Neuronal stem cell (in vitro differentiated cells): ENCODE measurements around the gene KMT2B.
A peak's percentile ranks its signal among the peaks of the same experiment; 100 is the strongest.

Experiments
- DNase-seq: peaks from one replicate; pipeline ENCODE4 v3.0.0-alpha.2; 2013; ENCODE audit warnings: low spot score
- H2AFZ ChIP-seq: one replicate; pipeline ENCODE4 v1.6.1; 2013; ENCODE audit warnings: mild to moderate bottlenecking, low read length, inconsistent platforms
- H2AK5ac ChIP-seq: 2 replicates; pipeline ENCODE4 v1.6.1; 2013; ENCODE audit warnings: low read depth, mild to moderate bottlenecking, inconsistent platforms, low read length, moderate library complexity, mixed read lengths
- H2BK120ac ChIP-seq: 2 replicates; pipeline ENCODE4 v1.6.1; 2013; ENCODE audit warnings: low read depth, mild to moderate bottlenecking, inconsistent platforms, low read length, moderate library complexity, mixed read lengths
- H2BK12ac ChIP-seq: one replicate; pipeline ENCODE4 v1.6.1; 2013; ENCODE audit warnings: low read length, inconsistent platforms
- H2BK15ac ChIP-seq: 2 replicates; pipeline ENCODE4 v1.6.1; 2013; ENCODE audit warnings: mild to moderate bottlenecking, low read length, inconsistent platforms, mixed read lengths
- H2BK5ac ChIP-seq: one replicate; pipeline ENCODE4 v1.6.1; 2013; ENCODE audit warnings: inconsistent platforms, mild to moderate bottlenecking, low read length, moderate library complexity
- H3K14ac ChIP-seq: one replicate; pipeline ENCODE4 v1.6.1; 2013; ENCODE audit warnings: low read length, inconsistent platforms
- H3K18ac ChIP-seq: 2 replicates; pipeline ENCODE4 v1.6.1; 2013; ENCODE audit warnings: low read length, inconsistent platforms
- H3K23ac ChIP-seq: 2 replicates; pipeline ENCODE4 v1.6.1; 2013; ENCODE audit warnings: low read depth, mild to moderate bottlenecking, mixed read lengths, low read length, inconsistent platforms; ENCODE audit not compliant: poor library complexity
- H3K27ac ChIP-seq: replicated peaks from 3 replicates; pipeline ENCODE4 v1.5.1; 2013; ENCODE audit warnings: low read length, inconsistent platforms
- H3K27me3 ChIP-seq, 3 experiments: 2 replicates each; pipeline ENCODE4 v1.6.1; 2013; ENCODE audit warnings: low read length in 3 of 3, mild to moderate bottlenecking in 2 of 3, inconsistent platforms in 1 of 3, low read depth in 1 of 3, mixed read lengths in 1 of 3, moderate library complexity in 1 of 3; ENCODE audit not compliant: control insufficient read depth in 3 of 3, insufficient read depth in 3 of 3
- H3K36me3 ChIP-seq, 2 donors: replicated peaks in 1 of 2; 2 replicates each; pipeline ENCODE4 v1.6.1; 2013; ENCODE audit warnings: low read length in 2 of 2; ENCODE audit not compliant: control insufficient read depth in 2 of 2, insufficient read depth in 2 of 2
- H3K4ac ChIP-seq: 2 replicates; pipeline ENCODE4 v1.6.1; 2013; ENCODE audit warnings: inconsistent platforms, mild to moderate bottlenecking, low read length, moderate library complexity
- H3K4me1 ChIP-seq, 2 donors: 1 replicate in 1 of 2; 2 replicates in 1 of 2; pipeline ENCODE4 v1.6.1; 2013; ENCODE audit warnings: low read length in 2 of 2, low read depth in 1 of 2; ENCODE audit not compliant: control insufficient read depth in 2 of 2, insufficient read depth in 1 of 2
- H3K4me2 ChIP-seq: one replicate; pipeline ENCODE4 v1.6.1; 2013; ENCODE audit warnings: mild to moderate bottlenecking, low read length, inconsistent platforms; ENCODE audit not compliant: insufficient read depth, poor library complexity, severe bottlenecking
- H3K4me3 ChIP-seq, 2 donors: 2 replicates each; pipeline ENCODE4 v1.5.1; 2013; ENCODE audit warnings: low read length in 2 of 2, mild to moderate bottlenecking in 2 of 2, inconsistent platforms in 1 of 2, moderate library complexity in 1 of 2
- H3K79me1 ChIP-seq: one replicate; pipeline ENCODE4 v1.6.1; 2013; ENCODE audit warnings: low read depth, mild to moderate bottlenecking, inconsistent platforms, low read length, moderate library complexity
- H3K9ac ChIP-seq: one replicate; pipeline ENCODE4 v1.6.1; 2013; ENCODE audit warnings: mild to moderate bottlenecking, low read depth, low read length, inconsistent platforms; ENCODE audit not compliant: poor library complexity
- H3K9me3 ChIP-seq, 2 donors: replicated peaks in 1 of 2; 2 replicates each; pipeline versions ENCODE3 to v1.6.1; 2013; ENCODE audit warnings: low read length in 2 of 2, mild to moderate bottlenecking in 2 of 2, inconsistent platforms in 1 of 2, low read depth in 1 of 2, mixed read lengths in 1 of 2, moderate library complexity in 1 of 2; ENCODE audit not compliant: control insufficient read depth in 2 of 2, insufficient read depth in 1 of 2
- H4K8ac ChIP-seq: one replicate; pipeline ENCODE4 v1.6.1; 2013; ENCODE audit warnings: low read depth, mild to moderate bottlenecking, inconsistent platforms, low read length, moderate library complexity
- H4K91ac ChIP-seq: one replicate; pipeline ENCODE4 v1.6.1; 2013; ENCODE audit warnings: low read length, low read depth, mild to moderate bottlenecking, inconsistent platforms; ENCODE audit not compliant: poor library complexity
- WGBS, 2 donors: extraction: QIAGEN DNeasy Blood & Tissue Kit; methylation state at CpG; one replicate each; pipeline ENCODE4 v1.1.7; 2013; ENCODE audit warnings: missing lambda C conversion rate in 2 of 2, mixed read lengths in 1 of 2; ENCODE audit not compliant: insufficient read length in 2 of 2, insufficient replicate concordance in 1 of 2; ENCODE audit errors: extremely low coverage in 2 of 2; 5-methylcytosine and 5-hydroxymethylcytosine counted together

KMT2B gene

DNA sequence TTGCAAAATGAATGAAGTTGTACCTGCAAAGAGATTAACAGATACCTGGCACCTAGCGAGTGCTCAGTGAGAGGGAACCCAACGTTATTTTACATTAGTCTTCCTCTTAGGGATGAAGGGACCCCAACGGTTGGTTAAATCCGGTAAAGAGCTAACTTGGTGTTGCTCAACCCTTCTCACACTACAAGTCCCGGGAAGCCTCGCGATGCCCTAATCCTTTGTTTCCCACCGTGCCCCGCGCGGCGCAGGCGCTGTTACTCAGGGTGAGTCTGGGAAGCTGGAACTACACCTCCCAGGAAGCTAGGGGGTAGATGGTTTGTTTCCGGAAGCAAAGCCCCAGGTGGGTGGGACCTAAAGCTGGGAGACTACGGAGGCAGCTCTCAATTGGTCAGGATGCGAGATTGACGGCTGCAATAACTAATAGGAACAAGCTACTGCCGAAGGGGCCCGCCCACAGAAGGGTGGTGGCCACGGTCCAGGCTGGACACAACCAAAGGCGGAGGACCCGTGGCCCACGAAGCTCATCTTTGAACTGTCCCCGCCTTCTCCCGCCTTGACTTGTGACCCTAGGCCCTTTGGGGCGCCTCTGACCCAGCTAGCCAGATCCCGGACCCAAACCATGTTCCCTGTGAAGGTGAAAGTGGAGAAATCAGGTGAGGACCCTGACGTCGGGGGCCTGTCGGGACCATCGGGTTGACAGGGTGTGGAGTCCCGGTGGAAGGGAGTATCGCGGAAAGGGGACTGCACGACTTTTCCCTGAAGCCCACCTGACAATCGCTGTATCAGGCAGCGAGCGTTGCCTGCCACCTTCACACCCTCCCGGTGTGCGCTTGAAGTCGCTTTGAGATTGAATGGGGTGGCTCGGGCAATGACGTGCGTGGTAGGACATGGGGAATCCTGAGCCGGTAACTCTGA lies 30.6 kb downstream of the KMT2B start, which contains the start of gene LIN37:
Gene LIN37 (plus strand): TSS at position 471 of the 915 bp plus-strand sequence. CDS start 149 bp downstream, at position 620.
- H3K27ac ChIP-seq = no peak within 1 kb of the TSS

DNA sequence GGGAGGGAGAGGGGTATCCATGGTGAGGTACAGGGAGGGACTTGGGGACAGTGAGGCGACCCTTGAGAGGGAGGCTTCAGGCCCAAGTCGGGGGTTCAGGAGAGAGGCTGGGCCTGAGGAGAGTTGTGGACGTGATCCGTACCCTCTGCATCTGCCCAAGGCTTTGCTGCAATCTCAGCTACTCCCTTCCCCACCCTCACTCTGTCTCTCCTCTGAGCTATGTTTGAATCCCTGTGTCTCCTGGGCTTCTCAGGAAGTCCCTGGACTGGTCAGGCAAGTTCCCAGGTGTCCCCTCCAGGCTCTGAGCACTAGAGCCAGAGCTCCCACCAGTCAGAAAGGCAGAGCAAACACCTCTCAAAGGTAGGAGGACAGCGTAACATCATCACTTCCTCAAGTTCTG lies 32.4 kb downstream of the KMT2B start:
- H3K4me1 ChIP-seq = peaks cover 8% of the 10 kb centered on the region in 2 donors
- H3K27me3 ChIP-seq = peaks cover 0 to 2% (median 0%) of the 10 kb centered on the region in 3 experiments
- no peak overlapping the region for H3K4me2 ChIP-seq
- H3K36me3 ChIP-seq = peaks cover 7 to 27% of the 10 kb centered on the region in 2 donors
- no peak overlapping the region for H2BK15ac ChIP-seq
- no peak overlapping the region for H2BK120ac ChIP-seq
- WGBS, 2 donors = no CpG with 5 or more reads among the region's 5 CpGs
- H3K4me3 ChIP-seq = peak overlapping the region in 1 of 2 donors; percentile 1
- H3K9me3 ChIP-seq = no peaks in the 10 kb centered on the region
- no peak overlapping the region for H4K8ac ChIP-seq
- no peak overlapping the region for H3K18ac ChIP-seq
- H3K14ac ChIP-seq = no peak overlapping the region
- H3K27ac ChIP-seq = no peak overlapping the region
- no peak overlapping the region for H3K9ac ChIP-seq
- no peak overlapping the region for H4K91ac ChIP-seq
- peak overlapping the region; percentile 27 for H2AK5ac ChIP-seq
- H3K4ac ChIP-seq = no peak overlapping the region
- H2BK5ac ChIP-seq = no peak overlapping the region
- H2BK12ac ChIP-seq = no peak overlapping the region
- DNase-seq = no peak
- H2AFZ ChIP-seq = no peak overlapping the region
- H3K79me1 ChIP-seq = peaks cover 7% of the 10 kb centered on the region
- no peak overlapping the region for H3K23ac ChIP-seq

More for the DNA sequence above, 30.6 kb downstream of the KMT2B start, which contains the start of gene LIN37:
- H3K23ac ChIP-seq = no peak within 1 kb of the TSS
- no peak within 1 kb of the TSS for H4K91ac ChIP-seq
- H2BK120ac ChIP-seq = no peak within 1 kb of the TSS
- peak within 1 kb of the TSS; percentile 83 for H2AFZ ChIP-seq
- H3K4me1 ChIP-seq = peaks cover 9 to 12% of the 10 kb centered on the region in 2 donors
- no peak within 1 kb of the TSS for H2BK5ac ChIP-seq
- H3K79me1 ChIP-seq = peaks cover 8% of the 10 kb centered on the region
- H2BK15ac ChIP-seq = no peak within 1 kb of the TSS
- peaks cover 3 to 16% of the 10 kb centered on the region in 2 donors for H3K36me3 ChIP-seq
- peak within 1 kb of the TSS; percentile 96 for H3K4me2 ChIP-seq
- H4K8ac ChIP-seq = no peak within 1 kb of the TSS
- H2BK12ac ChIP-seq = no peak within 1 kb of the TSS
- H2AK5ac ChIP-seq = no peak within 1 kb of the TSS
- WGBS, 2 donors = no CpG with 5 or more reads among the region's 45 CpGs
- H3K4me3 ChIP-seq = peak within 1 kb of the TSS; percentile 77 to 97
- no peak within 1 kb of the TSS for H3K4ac ChIP-seq
- peak within 1 kb of the TSS; percentile 89 for H3K9ac ChIP-seq
- no peaks in the 10 kb centered on the region for H3K27me3 ChIP-seq
- H3K14ac ChIP-seq = peak within 1 kb of the TSS; percentile 59
- H3K18ac ChIP-seq = no peak within 1 kb of the TSS
- no peaks in the 10 kb centered on the region for H3K9me3 ChIP-seq
- peak; percentile 99 for DNase-seq

DNA sequence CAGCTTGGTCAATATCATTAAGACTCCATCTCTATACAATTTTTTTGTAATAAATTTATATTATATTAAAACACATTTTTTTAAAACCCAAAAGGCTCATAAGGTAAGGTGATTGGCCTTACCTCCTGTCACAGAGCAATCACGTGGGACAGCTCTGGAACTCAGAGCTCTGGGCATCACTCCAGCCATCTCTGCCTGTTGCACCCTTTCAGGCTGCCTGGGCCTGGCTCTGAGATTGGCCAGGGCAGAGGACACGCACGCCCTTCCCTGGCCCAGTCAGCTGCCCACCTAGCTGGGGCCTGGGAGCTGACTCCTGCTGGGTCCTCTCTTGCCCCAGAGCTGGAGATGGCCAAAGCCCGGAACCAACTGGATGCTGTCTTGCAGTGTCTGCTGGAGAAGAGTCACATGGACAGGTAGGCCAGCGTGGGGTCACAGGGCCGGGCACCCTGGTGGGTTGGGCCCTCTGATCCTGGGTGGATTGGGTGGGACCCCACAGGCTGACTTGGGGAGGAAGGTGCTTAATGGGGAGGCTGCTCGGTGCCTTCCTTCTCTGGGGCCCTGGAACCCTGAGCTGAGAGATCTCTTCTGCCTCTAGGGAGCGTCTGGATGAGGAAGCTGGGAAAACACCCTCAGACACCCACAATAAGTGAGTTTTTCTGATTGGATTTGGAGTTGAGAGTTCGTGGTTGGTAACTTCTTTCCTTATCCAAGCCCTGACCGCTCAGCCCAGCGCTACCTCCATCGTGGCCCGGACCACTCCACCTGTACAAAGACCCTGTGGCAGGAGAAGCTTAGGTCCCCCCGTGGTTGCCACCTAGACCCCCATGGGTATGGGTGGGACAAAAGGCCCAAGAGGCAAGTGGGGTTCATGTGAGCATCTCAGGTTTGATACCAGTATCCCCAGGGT lies 34.3 kb downstream of the KMT2B start:
- H3K23ac ChIP-seq = no peak overlapping the region
- H3K79me1 ChIP-seq = peaks cover 6% of the 10 kb centered on the region
- H3K4me2 ChIP-seq = no peak overlapping the region
- H3K14ac ChIP-seq = no peak overlapping the region
- no CpG with 5 or more reads among the region's 14 CpGs for WGBS, 2 donors
- peaks cover 7 to 27% of the 10 kb centered on the region in 2 donors for H3K36me3 ChIP-seq
- H3K9me3 ChIP-seq = no peaks in the 10 kb centered on the region
- H2BK15ac ChIP-seq = no peak overlapping the region
- no peak overlapping the region for H3K4ac ChIP-seq
- no peak overlapping the region for H3K9ac ChIP-seq
- H4K8ac ChIP-seq = no peak overlapping the region
- no peak for DNase-seq
- no peak overlapping the region for H2AK5ac ChIP-seq
- no peak overlapping the region for H3K4me3 ChIP-seq
- H2BK5ac ChIP-seq = peak overlapping the region; percentile 39
- peaks cover 4 to 20% of the 10 kb centered on the region in 2 donors for H3K4me1 ChIP-seq
- H4K91ac ChIP-seq = no peak overlapping the region
- no peak overlapping the region for H2AFZ ChIP-seq
- H3K27ac ChIP-seq = no peak overlapping the region
- no peak overlapping the region for H2BK120ac ChIP-seq
- H3K18ac ChIP-seq = no peak overlapping the region
- no peak overlapping the region for H2BK12ac ChIP-seq
- peaks cover 0 to 13% (median 3%) of the 10 kb centered on the region in 3 experiments for H3K27me3 ChIP-seq
